A549 (cell line): Measurements from ENCODE around the gene TNRC6B. TPM values are rescaled to one million over a fixed set of nuclear protein-coding genes. Genes with fewer than 3 reads are reported as not detected.

ENCODE experiments used
- ATAC-seq, 2 experiments: fragments of 200-7000 bp in 1 of 2; fragments of >200 bp in 1 of 2; cut with Nextera tagmentation in 1 of 2; cut with Tn5 transposase in 1 of 2; 3 replicates each; pipeline versions ENCODE4 v1.8.0 to v1.9.1; 2018 to 2020; ENCODE audit warnings: mild to moderate bottlenecking in 1 of 2, moderate library complexity in 1 of 2
- CTCF ChIA-PET: fragments of 300-600 bp; sonication (Branson Sonifier 250); formaldehyde crosslinking; extraction: SDS; loops from one replicate; lab custom pipeline; 2021; ENCODE audit warnings: antibody characterized with exemption, inconsistent platforms; lab: Yijun Ruan, JAX
- POLR2A ChIA-PET: fragments of 350-600 bp; formaldehyde crosslinking; extraction: SDS; loops from one replicate; lab custom pipeline; 2021; ENCODE audit warnings: antibody characterized with exemption, inconsistent platforms; lab: Yijun Ruan, JAX
- DNase-seq, 2 experiments: peaks; one replicate each; pipeline versions ENCODE4 v3.0.0 to v3.0.0-alpha.2; 2011 to 2016; ENCODE audit warnings: low read depth in 1 of 2, low spot score in 1 of 2
- FAIRE-seq: peaks from 2 replicates; lab custom pipeline; 2011; peaks lifted over from hg19 to GRCh38; lab: Jason Lieb, UNC
- H3K27ac ChIP-seq, 2 experiments: fragments of >200 bp; sonication (Bioruptor Twin); formaldehyde crosslinking; 3 replicates each; pipeline ENCODE4 v1.5.1; 2016 to 2017
- H3K4me1 ChIP-seq: fragments of >200 bp; sonication (Bioruptor Twin); formaldehyde crosslinking; 3 replicates; pipeline ENCODE4 v1.6.1; 2016
- H3K4me2 ChIP-seq: fragments of >200 bp; sonication (Bioruptor Twin); formaldehyde crosslinking; 3 replicates; pipeline ENCODE4 v1.6.1; 2016
- H3K4me3 ChIP-seq: fragments of >200 bp; sonication (Bioruptor Twin); formaldehyde crosslinking; 3 replicates; pipeline ENCODE4 v1.5.1; 2016
- H3K9me3 ChIP-seq: fragments of >200 bp; sonication (Bioruptor Twin); formaldehyde crosslinking; 3 replicates; pipeline ENCODE4 v1.6.1; 2016
- ATOH8 ChIP-seq: fragments of 250-450 bp; sonication (Bioruptor Pico); IDR thresholded peaks from 2 replicates; pipeline ENCODE4 v1.5.0; 2020; ENCODE audit warnings: low read depth, mild to moderate bottlenecking, moderate library complexity
- CBX2 ChIP-seq: fragments of 200-600 bp; sonication (generic); IDR thresholded peaks from 2 replicates; pipeline ENCODE4 v1.6.1; 2016; ENCODE audit warnings: low read depth, mild to moderate bottlenecking, borderline replicate concordance
- CBX8 ChIP-seq: fragments of 200-600 bp; sonication (generic); IDR thresholded peaks from 2 replicates; pipeline ENCODE4 v1.6.1; 2016
- CHD4 ChIP-seq: fragments of 200-600 bp; sonication (generic); IDR thresholded peaks from 2 replicates; pipeline ENCODE4 v1.6.1; 2016; ENCODE audit warnings: antibody characterized with exemption, mild to moderate bottlenecking, borderline replicate concordance
- EHMT2 ChIP-seq: fragments of 200-600 bp; sonication (generic); IDR thresholded peaks from 2 replicates; pipeline ENCODE4 v1.6.1; 2016; ENCODE audit warnings: antibody characterized with exemption, low read depth, mild to moderate bottlenecking, moderate library complexity
- ESRRA ChIP-seq: fragments of 150-350 bp; IDR thresholded peaks from 2 replicates; pipeline ENCODE4 v1.6.1; 2014; ENCODE audit warnings: mild to moderate bottlenecking, low read length, borderline replicate concordance
- FOSB ChIP-seq: fragments of 250-450 bp; sonication (Bioruptor Pico); IDR thresholded peaks from 2 replicates; pipeline ENCODE4 v1.5.0; 2020; ENCODE audit warnings: mild to moderate bottlenecking, moderate library complexity
- FOSL2 ChIP-seq, 2 experiments: fragments of 450-650 bp in 1 of 2; fragments of >200 bp in 1 of 2; sonication (Bioruptor Twin) in 1 of 2; formaldehyde crosslinking; IDR thresholded peaks; 2 replicates each; pipeline versions ENCODE4 v1.5.0 to v1.6.1; 2016 to 2020; ENCODE audit warnings: mild to moderate bottlenecking in 1 of 2, moderate library complexity in 1 of 2
- FOXS1 ChIP-seq: fragments of 250-450 bp; sonication (Bioruptor Pico); IDR thresholded peaks from 2 replicates; pipeline ENCODE4 v1.5.0; 2020; ENCODE audit warnings: mild to moderate bottlenecking, moderate library complexity
- HOXA7 ChIP-seq: fragments of 250-450 bp; sonication (Bioruptor Pico); IDR thresholded peaks from 2 replicates; pipeline ENCODE4 v1.5.0; 2020; ENCODE audit warnings: mild to moderate bottlenecking, moderate library complexity
- HOXB13 ChIP-seq: fragments of 250-450 bp; sonication (Bioruptor Pico); IDR thresholded peaks from 2 replicates; pipeline ENCODE4 v1.5.0; 2020; ENCODE audit warnings: low read depth, mild to moderate bottlenecking, moderate library complexity
- HOXB5 ChIP-seq: fragments of 250-450 bp; sonication (Bioruptor Pico); IDR thresholded peaks from 2 replicates; pipeline ENCODE4 v1.5.0; 2020; ENCODE audit warnings: mild to moderate bottlenecking, moderate library complexity
- JUN ChIP-seq, 2 experiments: fragments of >200 bp; sonication (Bioruptor Twin); formaldehyde crosslinking; IDR thresholded peaks; 2 replicates in 1 of 2; 3 replicates in 1 of 2; pipeline ENCODE4 v1.6.1; 2016 to 2017
- KDM1A ChIP-seq: fragments of 200-600 bp; sonication (generic); IDR thresholded peaks from 2 replicates; pipeline ENCODE4 v1.6.1; 2016; ENCODE audit warnings: low read depth, mild to moderate bottlenecking
- MAFK ChIP-seq: fragments of 450-650 bp; IDR thresholded peaks from 2 replicates; pipeline ENCODE4 v1.6.1; 2014; ENCODE audit not compliant: partially characterized antibody
- MAZ ChIP-seq: fragments of 150-350 bp; IDR thresholded peaks from 2 replicates; pipeline ENCODE4 v1.6.1; 2014; ENCODE audit warnings: antibody characterized with exemption, low read depth, low read length, borderline replicate concordance
- NPAS2 ChIP-seq: fragments of 250-450 bp; sonication (Bioruptor Pico); IDR thresholded peaks from 2 replicates; pipeline ENCODE4 v1.8.0; 2022; ENCODE audit warnings: mild to moderate bottlenecking, moderate library complexity, borderline replicate concordance
- PHF8 ChIP-seq: fragments of 200-600 bp; sonication (generic); IDR thresholded peaks from 2 replicates; pipeline ENCODE4 v1.6.1; 2016; ENCODE audit warnings: low read depth, mild to moderate bottlenecking, antibody characterized with exemption, moderate library complexity, borderline replicate concordance
- RAD21 ChIP-seq, 2 experiments: fragments of >200 bp in 1 of 2; sonication (Bioruptor Twin) in 1 of 2; formaldehyde crosslinking in 1 of 2; IDR thresholded peaks in 1 of 2; conservative IDR thresholded peaks in 1 of 2; 2 replicates in 1 of 2; 3 replicates in 1 of 2; pipeline ENCODE4 v1.6.1; 2012 to 2018; ENCODE audit warnings: inconsistent platforms in 1 of 2
- RFX5 ChIP-seq: fragments of 450-650 bp; IDR thresholded peaks from 2 replicates; pipeline ENCODE4 v1.7.1; 2014; ENCODE audit warnings: antibody characterized with exemption, mild to moderate bottlenecking, moderate library complexity
- RNF2 ChIP-seq: fragments of 200-600 bp; sonication (generic); IDR thresholded peaks from 2 replicates; pipeline ENCODE4 v1.6.1; 2016; ENCODE audit warnings: low read depth, mild to moderate bottlenecking, antibody characterized with exemption, moderate library complexity, borderline replicate concordance
- SMC3 ChIP-seq: fragments of >200 bp; sonication (Bioruptor Twin); formaldehyde crosslinking; IDR thresholded peaks from 3 replicates; pipeline ENCODE4 v1.6.1; 2018; ENCODE audit warnings: inconsistent platforms
- TFCP2L1 ChIP-seq: fragments of 250-450 bp; sonication (Bioruptor Pico); IDR thresholded peaks from 2 replicates; pipeline ENCODE4 v1.5.0; 2021; ENCODE audit warnings: mild to moderate bottlenecking
- ZNF302 ChIP-seq: fragments of 250-450 bp; sonication (Bioruptor Pico); IDR thresholded peaks from 2 replicates; pipeline ENCODE4 v1.9.0; 2021; ENCODE audit warnings: inconsistent platforms, mild to moderate bottlenecking, moderate library complexity
- ZSCAN20 ChIP-seq: fragments of 250-450 bp; sonication (Bioruptor Pico); IDR thresholded peaks from 2 replicates; pipeline ENCODE4 v1.8.0; 2022; ENCODE audit warnings: mild to moderate bottlenecking, moderate library complexity
- WGBS: methylation state at CpG from one replicate; pipeline ENCODE4 v1.1.6; 2017; ENCODE audit errors: missing lambda C conversion rate; 5-methylcytosine and 5-hydroxymethylcytosine counted together
- polyA plus RNA-seq, 4 experiments: library from polyadenylated mRNA; depleted of rRNA in 3 of 4; stranded (reverse); fragments of >200 nt; fragmentation: RNase III in 1 of 4; extraction: RNeasy Plus Mini Kit Qiagen cat#74134 plus additional on column Dnase treatment in 1 of 4; gene quantifications; 2 replicates in 3 of 4; 3 replicates in 1 of 4; pipeline ENCODE4 v1.2.3, GENCODE V29; 2011 to 2017
- TF ChIP-seq, protein P1 (sequence below): IDR thresholded peaks from 2 replicates; pipeline ENCODE4 v1.6.1; 2012; ENCODE audit warnings: low read depth, borderline replicate concordance
- TF ChIP-seq, protein P2 (sequence below): fragments of 450-650 bp; IDR thresholded peaks from 2 replicates; pipeline ENCODE4 v1.6.1; 2014; ENCODE audit warnings: antibody characterized with exemption

The TNRC6B gene
- polyA plus RNA-seq, 2 of the 4 experiments (the other 2 are of a cell fraction) = 4.9 to 5.0 TPM

- Histone ChIP-seq H3K4me1 (peaks cover 7% of the 10 kb centered on the region; the same call in 1 of the 3 replicates), H3K9me3 (no peaks in the 10 kb centered on the region), H3K27ac (no peak overlapping the region), H3K4me2 (no peak overlapping the region; the same call in 2 of the 3 replicates), H3K4me3 (no peak overlapping the region)
- ATAC-seq (no peak), FAIRE-seq (no peak), DNase-seq (no peak)
- POLR2A ChIA-PET = no interaction called here
- TF ChIP-seq NPAS2 (CRISPR knock-in tag) (no peak), FOSL2 (IDR thresholded peaks at IDR 0.05) (no peak), FOSL2 (CRISPR knock-in tag; IDR thresholded peaks at IDR 0.05) (no peak), ESRRA (no peak), KDM1A (no peak), TFCP2L1 (no peak), HOXB13 (no peak), HOXB5 (no peak), FOXS1 (no peak), HOXA7 (CRISPR knock-in tag) (no peak), RFX5 (no peak), RAD21 (conservative IDR thresholded peaks at IDR 0.05 in 1 of 2, IDR thresholded peaks at IDR 0.05 in 1 of 2) (no peak), EHMT2 (no peak), CBX8 (no peak), MAFK (no peak), MAZ (no peak), SMC3 (no peak), ZNF302 (CRISPR knock-in tag) (no peak)
- CTCF ChIA-PET = no interaction called here
- 93% methylated on average over 10 of the region's 10 CpGs for WGBS
Measured at GRCh38 chr22:40276996-40277823, 99.5 kb downstream of the TNRC6B start.

DNA sequence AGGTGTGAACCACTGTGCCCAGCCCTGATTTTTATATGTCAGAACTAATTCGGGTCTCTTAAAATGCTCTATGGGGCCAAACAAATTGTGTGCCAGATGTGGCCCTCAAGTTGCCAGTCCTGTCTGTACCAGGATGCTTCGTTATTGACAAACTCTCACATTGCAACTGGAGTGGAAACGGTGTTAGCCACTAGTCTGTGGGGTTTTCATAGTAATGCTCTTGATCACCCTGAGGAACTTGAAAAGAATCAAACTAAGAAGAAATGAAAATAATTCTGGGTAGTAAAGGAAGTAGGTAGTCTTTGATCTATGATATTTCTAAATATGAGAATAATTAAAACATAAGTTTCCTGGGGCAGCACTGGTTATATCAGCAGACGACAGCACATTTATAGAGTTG lies 101.3 kb downstream of the TNRC6B start:
- CTCF ChIA-PET = no interaction called here
- FAIRE-seq = no peak
- no peaks in the 10 kb centered on the region for H3K9me3 ChIP-seq
- H3K4me2 ChIP-seq = no peak overlapping the region
- POLR2A ChIA-PET = no interaction called here
- 90% methylated on average over 4 of the region's 4 CpGs for WGBS
- H3K4me3 ChIP-seq = no peak overlapping the region
- ATAC-seq = no peak
- no peak for DNase-seq
- TF ChIP-seq, protein P1, sequence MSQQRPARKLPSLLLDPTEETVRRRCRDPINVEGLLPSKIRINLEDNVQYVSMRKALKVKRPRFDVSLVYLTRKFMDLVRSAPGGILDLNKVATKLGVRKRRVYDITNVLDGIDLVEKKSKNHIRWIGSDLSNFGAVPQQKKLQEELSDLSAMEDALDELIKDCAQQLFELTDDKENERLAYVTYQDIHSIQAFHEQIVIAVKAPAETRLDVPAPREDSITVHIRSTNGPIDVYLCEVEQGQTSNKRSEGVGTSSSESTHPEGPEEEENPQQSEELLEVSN = no peak
- TF ChIP-seq ATOH8 (CRISPR knock-in tag) = no peak
- TF ChIP-seq MAFK = no peak
- TF ChIP-seq FOSB (CRISPR knock-in tag) = no peak
- no peak for TF ChIP-seq RNF2
- TF ChIP-seq KDM1A = no peak
- TF ChIP-seq, protein P2, sequence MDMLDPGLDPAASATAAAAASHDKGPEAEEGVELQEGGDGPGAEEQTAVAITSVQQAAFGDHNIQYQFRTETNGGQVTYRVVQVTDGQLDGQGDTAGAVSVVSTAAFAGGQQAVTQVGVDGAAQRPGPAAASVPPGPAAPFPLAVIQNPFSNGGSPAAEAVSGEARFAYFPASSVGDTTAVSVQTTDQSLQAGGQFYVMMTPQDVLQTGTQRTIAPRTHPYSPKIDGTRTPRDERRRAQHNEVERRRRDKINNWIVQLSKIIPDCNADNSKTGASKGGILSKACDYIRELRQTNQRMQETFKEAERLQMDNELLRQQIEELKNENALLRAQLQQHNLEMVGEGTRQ = no peak
- no peak for TF ChIP-seq FOSL2 (IDR thresholded peaks at IDR 0.05)
- TF ChIP-seq FOSL2 (CRISPR knock-in tag; IDR thresholded peaks at IDR 0.05) = no peak
- no peak for TF ChIP-seq CBX2
- TF ChIP-seq EHMT2 = no peak
- no peak for TF ChIP-seq MAZ
- TF ChIP-seq CHD4 = no peak
- TF ChIP-seq ZSCAN20 = no peak
- no peak for TF ChIP-seq JUN (IDR thresholded peaks at IDR 0.05)
- no peak for TF ChIP-seq PHF8
- peaks cover 7% of the 10 kb centered on the region; the same call in 1 of the 3 replicates for H3K4me1 ChIP-seq
- H3K27ac ChIP-seq = no peak overlapping the region
